ENCODE results near the gene RPL22L1. TPM values are rescaled to one million over a fixed set of nuclear protein-coding genes. Genes with fewer than 3 reads are reported as not detected.

The RPL22L1 gene
- total and polyA plus RNA-seq, 7 experiments from 2014 or later: 27.5 to 62.6 (median 43.5) TPM

DNA sequence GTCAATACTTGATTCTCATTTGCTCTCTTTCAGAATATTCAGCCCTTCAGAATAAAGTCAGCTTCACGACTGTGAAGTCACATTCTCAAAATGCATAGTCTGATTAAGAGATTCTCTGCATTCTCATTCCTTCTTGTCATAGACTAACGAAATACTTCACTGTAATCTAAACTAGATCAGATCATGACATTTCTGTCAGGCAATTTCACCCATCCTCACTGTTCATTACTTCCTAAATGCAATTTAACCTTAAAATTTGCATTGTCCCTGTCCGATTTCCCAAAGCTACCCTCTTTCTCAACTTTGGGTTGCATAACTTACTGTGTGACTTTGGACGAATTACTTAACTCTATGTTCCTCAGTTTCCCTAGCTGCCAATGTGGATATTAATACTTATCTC, 6.2 kb downstream of the RPL22L1 start:
- Histone ChIP-seq H3K4me1 (ENCODE audit: control insufficient read depth in 2 of 2, insufficient read depth in 2 of 2, low read length in 2 of 2) (peaks cover 14 to 17% of the 10 kb centered on the region in 2 donors), H3K4me3 (ENCODE audit: low read length) (no peak overlapping the region), H3K9me3 (ENCODE audit: control insufficient read depth in 2 of 3, low read length in 3 of 3) (no peaks in the 10 kb centered on the region), H3K27ac (ENCODE audit: low read depth, low read length) (no peak overlapping the region), H3K36me3 (ENCODE audit: control insufficient read depth in 2 of 3, insufficient read depth in 3 of 3, low read length in 3 of 3) (peaks cover 7 to 33% (median 15%) of the 10 kb centered on the region in 3 experiments), H3K27me3 (ENCODE audit: control insufficient read depth in 2 of 2, insufficient read depth in 2 of 2, low read length in 2 of 2) (no peaks in the 10 kb centered on the region)
- Mint-ChIP-seq H3K27ac (no peak overlapping the region), H3K4me3 (no peak overlapping the region), H3K4me1 (peaks cover 10 to 18% (median 17%) of the 10 kb centered on the region in 7 donors), H3K9me3 (peaks cover 0 to 1% (median 0%) of the 10 kb centered on the region in 11 donors), H3K27me3 (no peaks in the 10 kb centered on the region), H3K36me3 (peaks cover 13 to 32% (median 26%) of the 10 kb centered on the region in 5 donors)
- ATAC-seq (no peak), DNase-seq (no peak)
- ChIA-PET CTCF (no interaction called here), POLR2A (no interaction called here)
- intact Hi-C loops (cut with micrococcal nuclease): no loop called here

DNA sequence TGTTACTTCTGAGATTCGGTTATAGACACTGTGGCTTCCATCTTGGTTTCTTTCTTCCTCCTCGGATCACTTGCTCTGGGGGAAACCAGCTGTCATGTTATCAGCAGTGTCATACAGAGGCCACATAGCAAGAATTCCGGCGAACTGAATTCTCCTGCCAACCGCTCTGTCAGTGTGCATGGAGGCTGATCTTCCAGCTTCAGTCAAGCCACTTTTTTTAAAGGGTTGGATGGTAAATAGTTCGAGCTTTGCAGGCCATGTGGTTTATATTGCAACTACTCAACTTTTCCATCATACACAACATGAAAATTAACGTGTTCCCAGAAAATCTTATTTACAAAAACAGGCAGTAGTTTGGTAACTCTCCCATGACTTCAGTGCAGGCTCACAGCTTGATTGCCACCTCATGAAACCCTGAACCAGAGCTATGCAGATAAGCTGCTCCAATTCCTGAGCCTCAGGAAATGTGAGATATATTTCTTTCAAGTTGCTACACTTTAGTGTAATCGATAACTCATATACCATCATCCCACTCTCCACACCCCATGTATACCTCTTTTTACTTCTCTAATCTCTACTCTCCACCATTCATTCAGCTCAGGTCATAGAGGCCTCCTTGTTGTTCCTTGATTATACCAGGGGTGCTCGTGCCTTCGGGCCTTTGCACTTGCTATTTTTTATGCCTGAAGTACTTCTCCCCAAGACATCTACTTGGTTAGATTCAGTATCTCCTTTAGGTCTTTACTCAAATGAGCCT, 7.2 kb downstream of the RPL22L1 start:
- peaks cover 13 to 32% (median 25%) of the 10 kb centered on the region in 5 donors for H3K36me3 Mint-ChIP-seq
- no peaks in the 10 kb centered on the region for H3K27me3 Mint-ChIP-seq
- DNase-seq: no peak
- Histone ChIP-seq H3K27ac (ENCODE audit: low read depth, low read length) (no peak overlapping the region), H3K4me1 (ENCODE audit: control insufficient read depth in 2 of 2, insufficient read depth in 2 of 2, low read length in 2 of 2) (peaks cover 7 to 8% of the 10 kb centered on the region in 2 donors), H3K36me3 (ENCODE audit: control insufficient read depth in 2 of 3, insufficient read depth in 3 of 3, low read length in 3 of 3) (peaks cover 7 to 31% (median 13%) of the 10 kb centered on the region in 3 experiments), H3K9me3 (ENCODE audit: control insufficient read depth in 2 of 3, low read length in 3 of 3) (no peaks in the 10 kb centered on the region), H3K27me3 (ENCODE audit: control insufficient read depth in 2 of 2, insufficient read depth in 2 of 2, low read length in 2 of 2) (no peaks in the 10 kb centered on the region), H3K4me3 (ENCODE audit: low read length) (no peak overlapping the region)
- H3K4me1 Mint-ChIP-seq: peaks cover 10 to 17% (median 13%) of the 10 kb centered on the region in 7 donors
- no peak overlapping the region for H3K4me3 Mint-ChIP-seq
- no peak for ATAC-seq
- H3K9me3 Mint-ChIP-seq: peaks cover 0 to 1% (median 0%) of the 10 kb centered on the region in 11 donors
- ChIA-PET CTCF (no interaction called here), POLR2A (interaction anchor here (1.4 kb wide), 1 partner anchor 45 kb away, joined by 3 read pairs; the partner anchor contains the start of gene EIF5A2)
- intact Hi-C loops (cut with micrococcal nuclease): no loop called here
- H3K27ac Mint-ChIP-seq: no peak overlapping the region

DNA sequence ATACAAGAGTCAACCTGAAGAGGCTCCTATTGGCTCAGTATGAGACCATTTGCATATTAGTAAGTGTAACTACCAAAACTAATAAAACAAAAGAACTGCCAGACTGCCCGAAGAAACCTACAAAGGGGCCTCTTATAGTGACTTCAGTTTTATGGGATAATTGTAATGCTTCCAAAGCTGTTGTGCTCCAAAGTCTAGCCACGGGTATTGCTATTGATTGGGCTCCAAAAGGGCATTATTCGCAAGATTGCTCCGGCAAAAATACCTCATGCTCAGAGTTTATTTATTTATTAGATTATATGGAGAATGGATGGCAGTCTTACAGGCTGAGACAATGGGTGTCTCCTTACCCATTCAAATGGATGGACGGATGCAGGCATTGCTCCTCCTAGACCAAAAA, 11.4 kb downstream of the RPL22L1 start:
- Histone ChIP-seq H3K9me3 (ENCODE audit: control insufficient read depth in 2 of 3, low read length in 3 of 3) (no peaks in the 10 kb centered on the region), H3K36me3 (ENCODE audit: control insufficient read depth in 2 of 3, insufficient read depth in 3 of 3, low read length in 3 of 3) (no peaks in the 10 kb centered on the region), H3K27me3 (ENCODE audit: control insufficient read depth in 2 of 2, insufficient read depth in 2 of 2, low read length in 2 of 2) (no peaks in the 10 kb centered on the region), H3K27ac (ENCODE audit: low read depth, low read length) (no peak overlapping the region), H3K4me1 (ENCODE audit: control insufficient read depth in 2 of 2, insufficient read depth in 2 of 2, low read length in 2 of 2) (no peaks in the 10 kb centered on the region), H3K4me3 (ENCODE audit: low read length) (no peak overlapping the region)
- Mint-ChIP-seq H3K27ac (no peak overlapping the region), H3K36me3 (no peaks in the 10 kb centered on the region), H3K4me3 (no peak overlapping the region), H3K9me3 (peaks cover 0 to 3% (median 0%) of the 10 kb centered on the region in 11 donors), H3K27me3 (peaks cover 0 to 2% (median 0%) of the 10 kb centered on the region in 5 donors), H3K4me1 (peaks cover 0 to 2% (median 0%) of the 10 kb centered on the region in 7 donors)
- ATAC-seq (no peak), DNase-seq (no peak)
- ChIA-PET CTCF (no interaction called here), POLR2A (no interaction called here)
- intact Hi-C loops (cut with micrococcal nuclease): no loop called here

DNA sequence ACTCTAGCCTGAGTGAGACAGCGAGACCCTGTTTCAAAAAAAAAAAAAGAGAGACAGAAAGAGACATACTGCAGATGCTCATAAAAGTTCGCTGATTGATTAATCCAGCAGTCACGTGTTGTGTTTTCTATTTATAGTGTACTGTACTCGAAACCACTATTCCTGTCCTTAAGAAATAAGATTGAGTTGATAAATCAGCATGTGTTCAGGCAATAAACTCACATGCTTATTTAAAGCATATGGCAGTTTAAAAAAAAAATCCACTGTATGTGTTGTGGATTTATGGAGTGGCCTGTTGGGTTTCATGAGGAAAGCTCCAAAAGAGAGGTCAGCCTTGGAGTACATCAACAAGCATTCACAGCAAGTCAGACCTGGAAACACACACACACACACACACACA, 17.7 kb downstream of the RPL22L1 start:
- Mint-ChIP-seq H3K36me3 (no peaks in the 10 kb centered on the region), H3K9me3 (peaks cover 0 to 2% (median 0%) of the 10 kb centered on the region in 11 donors), H3K27me3 (peaks cover 4 to 21% (median 6%) of the 10 kb centered on the region in 5 donors), H3K27ac (no peak overlapping the region), H3K4me3 (no peak overlapping the region), H3K4me1 (peaks cover 0 to 2% (median 0%) of the 10 kb centered on the region in 7 donors)
- ATAC-seq (no peak), DNase-seq (no peak)
- Histone ChIP-seq H3K27ac (ENCODE audit: low read depth, low read length) (no peak overlapping the region), H3K36me3 (ENCODE audit: control insufficient read depth in 2 of 3, insufficient read depth in 3 of 3, low read length in 3 of 3) (no peaks in the 10 kb centered on the region), H3K4me3 (ENCODE audit: low read length) (no peak overlapping the region), H3K9me3 (ENCODE audit: control insufficient read depth in 2 of 3, low read length in 3 of 3) (no peaks in the 10 kb centered on the region), H3K27me3 (ENCODE audit: control insufficient read depth in 2 of 2, insufficient read depth in 2 of 2, low read length in 2 of 2) (no peaks in the 10 kb centered on the region), H3K4me1 (ENCODE audit: control insufficient read depth in 2 of 2, insufficient read depth in 2 of 2, low read length in 2 of 2) (no peaks in the 10 kb centered on the region)
- intact Hi-C loops (cut with micrococcal nuclease): loop anchor here in 1 of 2 donors (5.0 kb wide), 1 partner anchor 440 kb away; no protein-coding TSS in a partner anchor
- ChIA-PET POLR2A (interaction anchor here (0.7 kb wide), 1 partner anchor 408 kb away, joined by 3 read pairs; no protein-coding TSS in a partner anchor), CTCF (no interaction called here)

DNA sequence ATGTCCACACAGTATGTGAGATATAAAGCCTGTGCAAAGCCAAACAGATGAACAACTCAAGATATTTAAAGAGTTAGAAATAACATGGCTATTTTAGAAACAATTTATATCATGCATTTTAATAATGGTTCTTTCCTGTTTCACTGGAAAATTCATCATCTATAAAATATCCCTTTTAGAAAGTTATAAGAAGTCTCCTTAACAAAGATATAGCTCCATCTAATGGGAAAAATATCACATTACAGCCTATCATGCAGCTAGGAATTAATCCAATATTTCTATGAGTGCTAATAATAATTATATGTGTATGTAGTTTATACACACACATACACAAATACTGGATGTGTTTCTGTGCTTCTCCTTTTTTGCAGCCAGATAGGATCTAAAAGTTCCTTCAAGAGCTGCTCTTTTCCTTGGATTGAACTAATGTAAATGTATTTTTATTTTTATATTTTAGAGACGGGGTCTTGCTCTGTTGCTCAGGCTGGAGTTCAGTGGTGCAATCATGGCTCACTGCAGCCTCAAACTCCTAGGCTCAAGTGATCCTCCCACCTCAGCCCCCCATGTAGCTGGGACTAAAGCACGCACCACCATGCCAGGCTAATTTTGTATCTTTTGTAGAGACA, 21.6 kb downstream of the RPL22L1 start:
- Histone ChIP-seq H3K36me3 (ENCODE audit: control insufficient read depth in 2 of 3, insufficient read depth in 3 of 3, low read length in 3 of 3) (no peaks in the 10 kb centered on the region), H3K27me3 (ENCODE audit: control insufficient read depth in 2 of 2, insufficient read depth in 2 of 2, low read length in 2 of 2) (no peaks in the 10 kb centered on the region), H3K4me1 (ENCODE audit: control insufficient read depth in 2 of 2, insufficient read depth in 2 of 2, low read length in 2 of 2) (no peaks in the 10 kb centered on the region), H3K27ac (ENCODE audit: low read depth, low read length) (no peak overlapping the region), H3K4me3 (ENCODE audit: low read length) (no peak overlapping the region), H3K9me3 (ENCODE audit: control insufficient read depth in 2 of 3, low read length in 3 of 3) (no peaks in the 10 kb centered on the region)
- ChIA-PET POLR2A (no interaction called here), CTCF (interaction anchor here (0.8 kb wide), 1 partner anchor 36 kb away, joined by 3 read pairs; no protein-coding TSS in a partner anchor)
- peaks cover 0 to 13% (median 3%) of the 10 kb centered on the region in 11 donors for H3K9me3 Mint-ChIP-seq
- no peak overlapping the region for H3K4me3 Mint-ChIP-seq
- H3K27me3 Mint-ChIP-seq: peaks cover 9 to 43% (median 23%) of the 10 kb centered on the region in 5 donors
- H3K4me1 Mint-ChIP-seq: no peaks in the 10 kb centered on the region
- no peak for ATAC-seq
- no peak overlapping the region for H3K27ac Mint-ChIP-seq
- no peak for DNase-seq
- intact Hi-C loops (cut with micrococcal nuclease): no loop called here
- H3K36me3 Mint-ChIP-seq: no peaks in the 10 kb centered on the region

DNA sequence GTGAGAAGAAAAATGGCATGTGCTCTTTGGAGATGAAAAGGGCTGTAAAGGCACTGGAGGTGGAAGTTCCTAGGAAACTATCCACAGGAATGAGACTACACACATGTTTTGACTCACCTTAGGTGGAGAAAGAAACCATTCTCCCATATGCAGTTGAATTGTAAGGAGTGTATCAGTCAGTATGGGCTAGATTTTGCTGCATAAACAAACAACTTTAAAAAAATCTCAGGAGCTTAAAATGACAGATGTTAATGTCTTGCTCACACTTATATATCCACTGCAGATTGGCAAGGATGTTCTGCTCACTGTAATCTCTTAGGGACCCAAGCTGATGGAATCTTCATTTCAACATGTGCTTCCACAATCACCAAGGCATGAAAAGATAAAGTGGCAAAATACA, 25.6 kb downstream of the RPL22L1 start:
- Mint-ChIP-seq H3K9me3 (peaks cover 0 to 13% (median 3%) of the 10 kb centered on the region in 11 donors), H3K4me3 (no peak overlapping the region), H3K36me3 (no peaks in the 10 kb centered on the region), H3K27me3 (peaks cover 4 to 42% (median 17%) of the 10 kb centered on the region in 5 donors), H3K4me1 (no peaks in the 10 kb centered on the region), H3K27ac (no peak overlapping the region)
- intact Hi-C loops (cut with micrococcal nuclease): no loop called here
- Histone ChIP-seq H3K4me3 (ENCODE audit: low read length) (no peak overlapping the region), H3K27ac (ENCODE audit: low read depth, low read length) (no peak overlapping the region), H3K36me3 (ENCODE audit: control insufficient read depth in 2 of 3, insufficient read depth in 3 of 3, low read length in 3 of 3) (no peaks in the 10 kb centered on the region), H3K27me3 (ENCODE audit: control insufficient read depth in 2 of 2, insufficient read depth in 2 of 2, low read length in 2 of 2) (no peaks in the 10 kb centered on the region), H3K4me1 (ENCODE audit: control insufficient read depth in 2 of 2, insufficient read depth in 2 of 2, low read length in 2 of 2) (no peaks in the 10 kb centered on the region), H3K9me3 (ENCODE audit: control insufficient read depth in 2 of 3, low read length in 3 of 3) (no peaks in the 10 kb centered on the region)
- POLR2A ChIA-PET: no interaction called here
- no peak for DNase-seq
- no peak for ATAC-seq
- CTCF ChIA-PET: no interaction called here
